Ishikawa (cell line): ENCODE results near the gene EZH2.
A peak's percentile ranks its signal among the peaks of the same experiment; 100 is the strongest.

Source experiments
- CEBPB ChIP-seq: IDR thresholded peaks from 2 replicates; pipeline ENCODE4 v1.6.1; 2012
- CREB1 ChIP-seq: IDR thresholded peaks from 2 replicates; pipeline ENCODE4 v1.6.1; 2012; ENCODE audit warnings: low read depth
- EGR1 ChIP-seq: IDR thresholded peaks from 2 replicates; pipeline ENCODE4 v1.6.1; 2012
- EP300 ChIP-seq: IDR thresholded peaks from 2 replicates; pipeline ENCODE4 v1.6.1; 2012; ENCODE audit warnings: borderline replicate concordance
- FOXM1 ChIP-seq: IDR thresholded peaks from 2 replicates; pipeline ENCODE4 v1.6.1; 2012; ENCODE audit warnings: low read depth, borderline replicate concordance
- NFIC ChIP-seq: IDR thresholded peaks from 2 replicates; pipeline ENCODE4 v1.6.1; 2012
- RAD21 ChIP-seq: IDR thresholded peaks from 2 replicates; pipeline ENCODE4 v1.6.1; 2012; ENCODE audit warnings: low read depth
- REST ChIP-seq: IDR thresholded peaks from 2 replicates; pipeline ENCODE4 v1.6.1; 2012; ENCODE audit warnings: low read depth, mild to moderate bottlenecking
- TAF1 ChIP-seq: IDR thresholded peaks from 2 replicates; pipeline ENCODE4 v1.6.1; 2012; ENCODE audit warnings: low read depth, mild to moderate bottlenecking
- TCF12 ChIP-seq: IDR thresholded peaks from 2 replicates; pipeline ENCODE4 v1.6.1; 2012; ENCODE audit warnings: low read depth
- TEAD4 ChIP-seq: IDR thresholded peaks from 2 replicates; pipeline ENCODE4 v1.6.1; 2012
- USF1 ChIP-seq: IDR thresholded peaks from 2 replicates; pipeline ENCODE4 v1.6.1; 2012
- YY1 ChIP-seq: IDR thresholded peaks from 2 replicates; pipeline ENCODE4 v1.6.1; 2012; ENCODE audit warnings: low read depth
- ZBTB7A ChIP-seq: IDR thresholded peaks from 2 replicates; pipeline ENCODE4 v1.6.1; 2012; ENCODE audit warnings: low read depth
- TF ChIP-seq, protein P1 (sequence below): IDR thresholded peaks from 2 replicates; pipeline ENCODE4 v1.6.1; 2012

EZH2 gene

DNA sequence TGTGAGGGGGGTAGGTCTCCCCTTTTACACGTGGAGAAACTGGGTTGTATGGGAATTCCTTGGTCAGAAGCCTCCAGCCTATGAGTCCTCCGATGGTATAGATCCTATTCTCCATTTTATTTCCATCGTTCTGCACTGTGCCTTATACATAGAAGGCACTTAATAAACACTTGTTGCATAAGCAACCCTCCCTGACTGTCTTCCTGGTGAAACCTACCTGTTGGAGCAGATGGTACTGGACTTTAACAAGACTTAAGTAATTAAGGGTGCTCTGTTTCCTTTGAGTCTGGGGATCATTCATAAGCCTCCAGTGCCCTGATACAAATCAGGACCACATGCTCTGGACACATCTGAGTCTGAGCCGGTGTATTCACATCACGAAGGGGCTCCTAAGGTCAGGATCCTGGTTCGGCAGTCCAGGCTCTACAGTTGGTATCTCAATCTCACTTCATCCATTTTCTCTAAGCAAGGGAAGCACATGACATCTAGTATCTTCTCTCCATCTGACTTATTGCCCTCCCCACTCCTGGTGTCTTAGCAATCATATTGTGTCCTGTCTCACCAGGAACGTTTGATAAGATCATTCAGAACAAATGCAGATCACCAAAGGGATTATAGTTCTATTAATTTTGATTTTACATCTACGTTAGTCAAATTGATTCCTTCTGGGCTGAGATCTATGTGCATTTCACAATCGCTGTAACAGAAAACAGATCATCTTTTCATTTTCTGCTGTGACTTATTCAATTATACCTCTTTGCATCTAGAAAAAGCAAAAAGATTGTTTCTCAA, 22.8 kb upstream of the EZH2 start:
- no peak for TF ChIP-seq CREB1
- no peak for TF ChIP-seq EGR1
- no peak for TF ChIP-seq TEAD4
- no peak for TF ChIP-seq NFIC
- TF ChIP-seq REST = no peak
- no peak for TF ChIP-seq ZBTB7A

- no peak for TF ChIP-seq EP300
- no peak for TF ChIP-seq FOXM1
- no peak for TF ChIP-seq TCF12
- TF ChIP-seq YY1 = 0 out of 2 replicates have a peak, but pooled peaks have one; percentile 30
These were observed 21.1 kb upstream of the EZH2 start for GRCh38 chr7:148905093-148905666.

- TF ChIP-seq ZBTB7A (no peak), CEBPB (no peak), NFIC (no peak), USF1 (no peak), TEAD4 (no peak), TCF12 (no peak), YY1 (no peak), RAD21 (no peak), EP300 (no peak), TAF1 (no peak), REST (no peak), FOXM1 (no peak), EGR1 (no peak), CREB1 (no peak)
- TF ChIP-seq, protein P1, sequence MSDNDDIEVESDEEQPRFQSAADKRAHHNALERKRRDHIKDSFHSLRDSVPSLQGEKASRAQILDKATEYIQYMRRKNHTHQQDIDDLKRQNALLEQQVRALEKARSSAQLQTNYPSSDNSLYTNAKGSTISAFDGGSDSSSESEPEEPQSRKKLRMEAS = no peak
These were observed 19.4 kb upstream of the EZH2 start for GRCh38 chr7:148903504-148903903.

GRCh38 chr7:148901178-148901577, 17.1 kb upstream of the EZH2 start:
- TF ChIP-seq EGR1 (no peak), RAD21 (no peak), FOXM1 (no peak), TAF1 (no peak), USF1 (no peak), EP300 (no peak), TEAD4 (no peak), YY1 (no peak), CREB1 (no peak), ZBTB7A (no peak)
- TF ChIP-seq, protein P1 = no peak

DNA sequence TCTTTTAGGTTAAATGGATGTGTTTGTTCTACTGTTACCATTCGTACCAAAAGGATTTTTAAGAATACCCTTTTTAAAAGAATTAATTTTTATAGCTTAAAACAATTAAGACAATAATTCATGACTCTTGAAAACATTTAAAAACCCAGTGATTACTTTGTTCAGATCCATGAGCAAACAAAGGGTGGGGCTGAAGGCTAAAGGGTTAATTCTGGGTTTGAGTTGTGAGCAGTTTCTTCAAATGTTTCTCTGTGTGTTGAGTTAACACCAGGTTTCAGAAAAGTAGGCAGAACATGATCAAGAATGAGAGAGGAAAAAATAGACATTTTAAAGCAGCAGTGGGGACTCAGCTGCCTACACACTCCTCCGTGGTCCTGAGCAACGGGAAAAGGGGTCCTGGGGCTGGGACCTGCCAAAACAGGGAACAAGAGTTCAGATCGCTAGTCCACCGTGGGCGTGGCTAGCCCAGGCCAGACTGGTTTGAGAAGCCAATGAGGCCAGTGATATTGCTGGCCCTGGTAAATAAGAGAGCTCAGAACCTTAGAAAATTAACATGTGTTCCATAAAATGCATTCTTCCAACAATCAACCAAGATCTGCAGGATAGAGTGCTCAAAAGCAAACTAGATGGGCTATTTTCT, 14.9 kb upstream of the EZH2 start:
- TF ChIP-seq USF1 (no peak), EGR1 (no peak), ZBTB7A (no peak), CREB1 (no peak), TAF1 (no peak), TCF12 (no peak), YY1 (no peak), CEBPB (no peak), NFIC (no peak), TEAD4 (no peak), REST (no peak), RAD21 (no peak), EP300 (no peak)
- TF ChIP-seq, protein P1 = no peak
